ENCODE results near the gene MTF1.

GRCh38 chr1:37866491-37866890 is 7.1 kb upstream of the MTF1 start:
- no peak for TF ChIP-seq POLR2A (IDR thresholded peaks at IDR 0.05; ENCODE audit: low read depth, low read length)
- TF ChIP-seq POLR2AphosphoS5 (IDR thresholded peaks at IDR 0.05; ENCODE audit: low read depth, low read length) = no peak

All from GM12892 (cell line).